Activated CD8-positive, alpha-beta memory T cell treated with anti-CD3 and anti-CD28 coated beads for 24 hours (primary cell): Measurements from ENCODE around the gene ROS1.
"Not testable (repeated sequence)": the region's sequence is repeated elsewhere in the genome, so short reads cannot be mapped to it uniquely, and the experiment has no call there.

Source experiments
- DNase-seq: peaks from one replicate; pipeline ENCODE4 v3.0.0-alpha.2; 2020

The ROS1 gene

DNA sequence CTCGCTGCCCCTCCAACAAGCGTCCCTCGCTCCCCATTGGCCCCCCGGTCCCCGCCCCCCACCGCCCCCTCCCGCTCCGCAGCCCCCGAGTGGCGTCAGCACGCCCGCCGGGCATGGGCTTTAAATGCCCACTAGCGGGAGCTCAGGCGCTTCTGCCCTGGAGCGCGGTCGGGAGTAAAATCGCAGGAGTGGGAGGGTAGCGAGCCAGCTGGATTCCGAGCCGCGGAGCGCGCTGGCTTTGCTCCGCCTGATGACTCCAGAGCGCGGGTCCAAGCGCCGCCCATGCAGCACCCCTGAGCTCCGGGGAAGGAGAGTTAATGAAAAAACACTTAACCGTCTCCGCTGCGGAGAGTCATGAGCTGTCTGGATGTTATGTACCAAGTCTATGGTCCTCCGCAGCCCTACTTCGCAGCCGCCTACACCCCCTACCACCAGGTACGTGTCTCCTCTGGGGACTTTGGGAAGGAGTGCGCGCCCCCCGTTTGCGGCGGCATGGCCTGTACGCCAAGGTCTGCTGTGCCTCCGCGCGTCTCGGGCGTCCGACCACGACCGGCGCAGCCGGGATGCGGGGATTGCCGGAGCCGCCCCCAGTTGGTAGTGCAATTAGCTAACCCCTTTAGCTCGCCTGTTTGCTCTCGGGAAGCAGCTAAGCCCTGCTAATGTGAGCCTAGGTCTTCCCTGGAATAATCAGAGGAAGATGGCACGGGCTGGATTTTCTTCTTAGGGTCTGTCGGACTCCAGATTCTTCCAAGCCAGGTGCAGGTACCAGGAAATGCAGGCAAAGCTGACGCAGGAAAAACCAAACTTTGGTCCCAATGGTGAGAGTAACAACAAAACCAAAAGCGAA lies 160.1 kb downstream of the ROS1 start, which contains the start of gene VGLL2:
Gene VGLL2 (plus strand): TSS at position 149 of the 847 bp plus-strand sequence. CDS start 206 bp downstream, at position 355.
- no peak for DNase-seq

GRCh38 chr6:117264692-117265409 lies 160.9 kb downstream of the ROS1 start:
- peak; percentile 60 for DNase-seq

GRCh38 chr6:117264369-117264691 lies 161.4 kb downstream of the ROS1 start:
- DNase-seq: no peak

DNA sequence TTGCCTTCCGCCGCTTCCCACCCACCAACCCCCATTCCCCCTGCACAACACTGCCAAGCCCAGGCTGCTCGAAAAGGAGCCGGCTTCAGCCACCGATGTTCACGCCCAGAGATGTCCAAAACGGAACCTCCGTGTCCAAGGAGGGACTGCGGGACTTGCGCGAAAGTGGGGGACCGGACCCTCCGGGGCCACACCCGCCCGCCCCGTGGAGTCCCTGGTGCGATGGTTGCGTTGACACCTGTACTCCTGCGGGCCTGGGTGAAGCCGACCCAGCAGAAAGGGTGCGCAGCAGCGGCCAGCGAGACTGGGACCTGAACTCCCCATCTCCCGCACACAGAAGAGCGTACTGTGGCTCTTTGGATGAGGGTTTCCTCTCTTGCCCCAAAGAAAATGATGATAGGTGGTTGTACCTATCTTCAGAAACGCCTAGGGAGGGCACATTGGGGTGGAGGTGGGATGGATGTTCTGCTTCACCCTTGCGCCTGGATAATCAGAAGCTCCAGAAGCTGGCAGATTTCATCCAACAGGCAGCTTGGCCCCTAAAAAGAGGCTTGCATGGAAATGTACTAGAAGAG lies 162.3 kb downstream of the ROS1 start:
- DNase-seq: no peak

GRCh38 chr6:117262799-117263198 lies 162.9 kb downstream of the ROS1 start:
- DNase-seq: no peak

GRCh38 chr6:117253785-117254184 lies 172.0 kb downstream of the ROS1 start:
- no peak for DNase-seq

GRCh38 chr6:117244979-117245378 lies 180.8 kb downstream of the ROS1 start:
- not testable (repeated sequence) for DNase-seq

GRCh38 chr6:117244571-117244970 lies 181.2 kb downstream of the ROS1 start:
- not testable (repeated sequence) for DNase-seq
